Activated CD4-positive, alpha-beta memory T cell treated with anti-CD3 and anti-CD28 coated beads for 36 hours (primary cell): ENCODE results near the gene LDLRAD2. TPM values are rescaled to one million over a fixed set of nuclear protein-coding genes. Genes with fewer than 3 reads are reported as not detected.

Source experiments
- CTCF ChIA-PET: fragments of 350-600 bp; sonication (Branson Sonifier 250); formaldehyde crosslinking; loops from one replicate; lab custom pipeline; 2021; ENCODE audit warnings: antibody characterized with exemption, inconsistent platforms; lab: Charles Lee
- POLR2A ChIA-PET: fragments of 350-600 bp; sonication (Branson Sonifier 250); formaldehyde crosslinking; loops from one replicate; lab custom pipeline; 2021; ENCODE audit warnings: antibody characterized with exemption; lab: Charles Lee
- DNase-seq: peaks from one replicate; pipeline ENCODE4 v3.0.0-alpha.2; 2020
- H3K27ac Mint-ChIP-seq: one replicate; pipeline ENCODE4 v1.8.0; 2021; ENCODE audit warnings: mixed read lengths
- H3K27me3 Mint-ChIP-seq: one replicate; pipeline ENCODE4 v1.8.0; 2021; ENCODE audit warnings: mixed read lengths
- H3K36me3 Mint-ChIP-seq: one replicate; pipeline ENCODE4 v1.8.0; 2021; ENCODE audit warnings: mixed read lengths
- H3K4me1 Mint-ChIP-seq: one replicate; pipeline ENCODE4 v1.8.0; 2021; ENCODE audit warnings: low read depth, mixed read lengths
- H3K4me3 Mint-ChIP-seq: one replicate; pipeline ENCODE4 v1.8.0; 2021; ENCODE audit warnings: mild to moderate bottlenecking, mixed read lengths
- H3K9me3 Mint-ChIP-seq: one replicate; pipeline ENCODE4 v1.8.0; 2021; ENCODE audit warnings: mixed read lengths
- intact Hi-C: fragments of 100-400 bp; cut with micrococcal nuclease; formaldehyde crosslinking; loops from one replicate; pipeline ENCODE4 v1.15.1; 2023
- total RNA-seq, 2 experiments: library from RNA; stranded (reverse); gene quantifications; one replicate each; pipeline ENCODE4 v1.2.3, GENCODE V29; 2021

The LDLRAD2 gene
- total RNA-seq, 2 experiments from 2014 or later = not detected

- intact Hi-C loops = no loop called here
- POLR2A ChIA-PET = no interaction called here
- Mint-ChIP-seq H3K36me3 (peaks cover 2% of the 10 kb centered on the region), H3K27ac (no peak overlapping the region), H3K4me3 (no peak overlapping the region), H3K9me3 (no peaks in the 10 kb centered on the region), H3K4me1 (peaks cover 7% of the 10 kb centered on the region), H3K27me3 (no peaks in the 10 kb centered on the region)
- CTCF ChIA-PET = no interaction called here
- DNase-seq = no peak
Observed at GRCh38 chr1:21786640-21787039, 25.4 kb upstream of the LDLRAD2 start.

DNA sequence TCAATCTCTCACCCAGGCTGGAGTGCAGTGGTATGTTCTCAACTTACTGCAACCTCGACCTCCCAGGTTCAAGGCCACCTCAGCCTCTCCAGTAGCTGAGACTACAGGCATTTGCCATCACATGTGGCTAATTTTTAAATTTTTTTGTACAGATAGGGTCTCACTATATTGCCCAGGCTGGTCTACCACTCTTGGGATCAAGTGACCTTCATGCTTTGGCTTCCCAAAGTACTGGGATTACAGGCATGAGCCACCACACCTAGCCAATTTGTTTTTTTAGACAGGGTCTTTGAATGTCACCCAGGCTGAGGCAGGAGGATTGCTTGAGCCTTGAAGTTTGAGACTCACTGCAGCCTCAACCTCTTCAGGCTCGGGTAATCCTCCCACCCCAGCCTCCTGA is 19.0 kb upstream of the LDLRAD2 start:
- POLR2A ChIA-PET = no interaction called here
- no peak for DNase-seq
- no peaks in the 10 kb centered on the region for H3K27me3 Mint-ChIP-seq
- no peaks in the 10 kb centered on the region for H3K36me3 Mint-ChIP-seq
- CTCF ChIA-PET = no interaction called here
- peaks cover 9% of the 10 kb centered on the region for H3K9me3 Mint-ChIP-seq
- no peak overlapping the region for H3K4me3 Mint-ChIP-seq
- intact Hi-C loops = no loop called here
- peaks cover 3% of the 10 kb centered on the region for H3K4me1 Mint-ChIP-seq
- H3K27ac Mint-ChIP-seq = no peak overlapping the region

DNA sequence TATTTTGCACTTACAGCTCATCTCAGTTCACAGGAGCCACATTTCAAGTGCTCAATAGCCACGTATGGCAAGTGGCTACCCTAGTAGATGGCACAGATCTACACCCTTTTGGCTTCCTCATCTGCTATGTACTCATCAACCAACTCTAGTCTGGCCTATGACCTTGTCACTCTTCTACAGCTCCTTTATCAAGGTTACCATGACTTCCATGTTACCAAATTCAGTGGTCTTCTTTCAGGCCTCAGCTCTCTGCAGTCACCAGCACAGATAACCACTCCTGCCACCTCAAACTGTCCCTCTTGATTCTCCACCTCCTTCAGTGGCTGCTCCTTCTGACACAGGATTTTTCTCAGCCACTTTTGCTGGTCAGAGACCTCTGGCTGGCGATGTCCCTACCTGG is 17.4 kb upstream of the LDLRAD2 start:
- Mint-ChIP-seq H3K27ac (no peak overlapping the region), H3K9me3 (peaks cover 9% of the 10 kb centered on the region), H3K4me3 (no peak overlapping the region), H3K36me3 (no peaks in the 10 kb centered on the region), H3K4me1 (peaks cover 3% of the 10 kb centered on the region), H3K27me3 (no peaks in the 10 kb centered on the region)
- CTCF ChIA-PET = no interaction called here
- intact Hi-C loops = no loop called here
- POLR2A ChIA-PET = no interaction called here
- DNase-seq = no peak

DNA sequence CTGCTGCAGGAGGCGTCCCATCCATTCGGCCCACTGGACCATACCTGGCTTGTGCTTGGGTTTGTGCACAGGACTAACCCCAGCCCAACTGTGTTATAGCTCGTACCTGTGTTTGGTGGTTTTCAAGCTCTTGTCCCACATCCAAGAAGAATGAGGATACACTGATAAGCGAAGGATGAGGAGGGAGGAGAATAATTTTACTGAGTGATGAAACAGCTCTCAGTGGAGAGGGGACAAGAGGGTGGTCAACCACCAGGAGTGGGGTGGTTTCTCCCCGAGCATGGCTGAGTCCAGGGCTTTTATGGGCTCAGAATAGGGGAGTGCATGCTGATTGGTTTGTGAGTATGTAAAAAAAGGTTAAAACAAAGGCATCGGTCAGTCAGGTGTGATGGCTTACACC is 17.0 kb upstream of the LDLRAD2 start:
- Mint-ChIP-seq H3K36me3 (no peaks in the 10 kb centered on the region), H3K27me3 (no peaks in the 10 kb centered on the region), H3K4me1 (peaks cover 3% of the 10 kb centered on the region), H3K9me3 (peaks cover 9% of the 10 kb centered on the region), H3K4me3 (no peak overlapping the region), H3K27ac (no peak overlapping the region)
- DNase-seq = no peak
- POLR2A ChIA-PET = no interaction called here
- CTCF ChIA-PET = no interaction called here
- intact Hi-C loops = no loop called here

- Mint-ChIP-seq H3K9me3 (peaks cover 6% of the 10 kb centered on the region), H3K4me1 (no peaks in the 10 kb centered on the region), H3K27ac (no peak overlapping the region), H3K36me3 (no peaks in the 10 kb centered on the region), H3K4me3 (no peak overlapping the region), H3K27me3 (no peaks in the 10 kb centered on the region)
- intact Hi-C loops = no loop called here
- DNase-seq = no peak
- ChIA-PET POLR2A (no interaction called here), CTCF (interaction anchor here (0.6 kb wide), 1 partner anchor 8 kb away, joined by 3 read pairs; no protein-coding TSS in a partner anchor)
Observed at GRCh38 chr1:21799730-21800129, 12.3 kb upstream of the LDLRAD2 start.

DNA sequence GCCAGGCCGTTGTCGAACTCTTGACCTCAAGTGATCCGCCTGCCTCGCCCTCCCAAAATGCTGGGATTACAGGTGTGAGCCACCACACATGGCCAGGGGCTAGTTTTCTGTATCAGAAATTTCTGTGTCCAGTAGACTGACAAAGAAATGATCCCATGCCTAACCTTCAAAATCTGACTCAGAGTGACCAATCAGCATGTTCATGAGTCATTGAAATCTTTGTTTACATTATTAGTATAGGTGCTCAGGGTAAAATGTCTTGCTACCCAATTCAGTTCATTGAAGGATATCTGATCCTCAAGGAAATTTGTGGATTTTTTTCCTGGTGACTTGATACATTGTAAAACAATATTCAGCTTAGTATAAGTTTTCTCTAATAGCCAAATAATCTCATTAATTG is 11.0 kb upstream of the LDLRAD2 start:
- Mint-ChIP-seq H3K9me3 (no peaks in the 10 kb centered on the region), H3K27me3 (peaks cover 2% of the 10 kb centered on the region), H3K4me3 (no peak overlapping the region), H3K4me1 (no peaks in the 10 kb centered on the region), H3K36me3 (no peaks in the 10 kb centered on the region), H3K27ac (no peak overlapping the region)
- ChIA-PET POLR2A (no interaction called here), CTCF (no interaction called here)
- intact Hi-C loops = no loop called here
- DNase-seq = no peak

GRCh38 chr1:21804536-21804935 is 7.5 kb upstream of the LDLRAD2 start:
- DNase-seq = no peak
- intact Hi-C loops = no loop called here
- ChIA-PET CTCF (no interaction called here), POLR2A (no interaction called here)
- Mint-ChIP-seq H3K4me3 (no peak overlapping the region), H3K4me1 (no peaks in the 10 kb centered on the region), H3K9me3 (no peaks in the 10 kb centered on the region), H3K27ac (no peak overlapping the region), H3K27me3 (peaks cover 2% of the 10 kb centered on the region), H3K36me3 (no peaks in the 10 kb centered on the region)

GRCh38 chr1:21813542-21813941 is 1.5 kb downstream of the LDLRAD2 start:
- no peak for DNase-seq
- intact Hi-C loops = no loop called here
- no peak overlapping the region for H3K4me3 Mint-ChIP-seq
- H3K9me3 Mint-ChIP-seq = no peaks in the 10 kb centered on the region
- H3K4me1 Mint-ChIP-seq = peaks cover 3% of the 10 kb centered on the region
- ChIA-PET CTCF (no interaction called here), POLR2A (no interaction called here)
- no peak overlapping the region for H3K27ac Mint-ChIP-seq
- no peaks in the 10 kb centered on the region for H3K36me3 Mint-ChIP-seq
- peaks cover 12% of the 10 kb centered on the region for H3K27me3 Mint-ChIP-seq

DNA sequence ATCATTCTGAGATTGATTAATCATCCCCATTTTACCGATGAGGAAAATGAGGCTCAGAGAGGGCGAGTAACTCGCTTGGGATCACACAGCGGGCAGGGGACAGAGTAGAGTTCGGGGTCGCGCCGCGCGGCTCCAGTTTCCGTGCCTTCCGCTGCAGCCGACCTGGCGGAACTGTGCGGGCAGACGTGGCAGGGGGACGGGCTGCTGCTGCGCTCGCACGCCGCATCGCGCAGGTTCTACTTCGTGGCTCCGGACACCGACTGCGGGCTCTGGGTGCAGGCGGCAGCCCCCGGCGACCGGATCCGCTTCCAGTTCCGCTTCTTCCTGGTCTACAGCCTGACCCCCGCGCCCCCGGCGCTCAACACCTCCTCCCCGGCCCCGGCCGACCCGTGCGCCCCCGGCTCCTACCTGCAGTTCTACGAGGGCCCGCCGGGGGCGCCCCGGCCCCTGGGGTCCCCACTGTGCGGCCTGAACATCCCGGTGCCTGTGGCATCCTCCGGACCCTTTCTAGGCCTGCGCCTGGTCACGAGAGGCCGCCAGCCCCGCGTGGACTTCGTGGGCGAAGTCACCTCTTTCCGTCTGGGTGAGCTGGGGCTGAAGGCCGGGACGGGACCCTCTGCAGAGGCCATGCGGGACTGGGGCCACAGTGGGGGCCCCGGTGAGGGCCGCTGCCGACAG is 2.3 kb downstream of the LDLRAD2 start:
- H3K36me3 Mint-ChIP-seq = no peaks in the 10 kb centered on the region
- peaks cover 4% of the 10 kb centered on the region for H3K4me1 Mint-ChIP-seq
- POLR2A ChIA-PET = no interaction called here
- peak; percentile 36 for DNase-seq
- CTCF ChIA-PET = no interaction called here
- H3K4me3 Mint-ChIP-seq = peak overlapping the region; percentile 23
- no peaks in the 10 kb centered on the region for H3K9me3 Mint-ChIP-seq
- intact Hi-C loops = no loop called here
- no peak overlapping the region for H3K27ac Mint-ChIP-seq
- H3K27me3 Mint-ChIP-seq = peaks cover 12% of the 10 kb centered on the region

DNA sequence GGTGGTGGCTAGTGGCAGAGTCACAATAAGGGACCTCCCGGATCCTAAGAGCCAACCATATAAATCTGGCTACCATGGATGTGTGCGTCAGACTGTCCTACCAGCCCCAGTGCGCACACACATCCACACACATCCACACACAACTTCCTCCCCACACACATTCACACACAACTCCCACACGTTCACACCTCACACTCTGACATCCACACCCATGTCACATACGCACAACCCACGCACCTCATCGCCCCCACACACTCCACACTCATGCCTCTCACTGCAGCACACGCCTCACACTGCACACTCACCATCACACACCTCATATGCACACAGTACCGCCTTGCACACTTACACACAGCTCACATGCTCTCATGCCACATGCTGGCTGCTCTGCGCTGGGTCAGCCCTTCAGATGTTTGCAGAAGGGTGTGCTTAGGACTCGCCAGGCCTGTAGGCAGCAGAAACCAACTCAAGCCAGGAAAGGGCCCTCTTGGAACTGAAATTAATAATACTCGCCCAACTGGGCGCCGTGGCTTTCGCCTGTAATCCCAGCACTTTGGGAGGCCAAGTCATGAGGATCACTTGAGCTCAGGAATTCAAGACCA is 3.0 kb downstream of the LDLRAD2 start:
- Mint-ChIP-seq H3K36me3 (no peaks in the 10 kb centered on the region), H3K4me3 (no peak overlapping the region), H3K27ac (no peak overlapping the region), H3K4me1 (peaks cover 4% of the 10 kb centered on the region), H3K9me3 (no peaks in the 10 kb centered on the region), H3K27me3 (peaks cover 12% of the 10 kb centered on the region)
- CTCF ChIA-PET = interaction anchor here (0.6 kb wide), 1 partner anchor 9 kb away, joined by 3 read pairs; no protein-coding TSS in a partner anchor
- no peak for DNase-seq
- POLR2A ChIA-PET = no interaction called here
- intact Hi-C loops = no loop called here

DNA sequence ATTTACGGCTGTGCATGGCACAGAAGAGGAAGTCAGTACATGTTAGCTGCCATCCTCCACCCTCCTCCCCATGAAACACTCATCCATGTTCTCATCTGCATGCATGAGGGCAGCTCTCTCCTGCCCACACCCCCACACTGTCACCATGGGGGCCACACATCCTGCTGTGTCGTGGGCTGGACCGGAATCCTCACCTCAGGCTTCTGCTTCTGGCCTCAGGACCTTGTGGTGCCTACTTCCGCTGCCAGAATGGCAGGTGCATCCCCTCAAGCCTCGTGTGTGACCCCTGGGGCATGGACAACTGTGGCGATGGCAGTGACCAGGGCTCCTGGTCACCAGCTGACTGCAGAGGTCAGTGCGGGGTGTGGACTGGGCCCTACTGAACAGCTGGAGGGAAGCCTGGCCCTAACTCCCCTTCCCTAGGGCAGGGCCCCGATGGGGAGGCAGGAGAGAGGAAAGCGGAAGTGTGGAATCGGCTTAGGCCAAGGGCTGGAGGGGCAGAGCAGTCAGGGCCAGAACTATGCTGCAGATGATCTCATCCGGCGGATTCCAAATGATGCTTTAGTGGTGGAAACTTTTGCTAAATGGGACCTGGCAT is 3.8 kb downstream of the LDLRAD2 start:
- Mint-ChIP-seq H3K4me3 (no peak overlapping the region), H3K9me3 (no peaks in the 10 kb centered on the region), H3K27ac (no peak overlapping the region), H3K4me1 (peaks cover 4% of the 10 kb centered on the region), H3K27me3 (peaks cover 9% of the 10 kb centered on the region), H3K36me3 (no peaks in the 10 kb centered on the region)
- ChIA-PET CTCF (no interaction called here), POLR2A (no interaction called here)
- intact Hi-C loops = no loop called here
- no peak for DNase-seq

DNA sequence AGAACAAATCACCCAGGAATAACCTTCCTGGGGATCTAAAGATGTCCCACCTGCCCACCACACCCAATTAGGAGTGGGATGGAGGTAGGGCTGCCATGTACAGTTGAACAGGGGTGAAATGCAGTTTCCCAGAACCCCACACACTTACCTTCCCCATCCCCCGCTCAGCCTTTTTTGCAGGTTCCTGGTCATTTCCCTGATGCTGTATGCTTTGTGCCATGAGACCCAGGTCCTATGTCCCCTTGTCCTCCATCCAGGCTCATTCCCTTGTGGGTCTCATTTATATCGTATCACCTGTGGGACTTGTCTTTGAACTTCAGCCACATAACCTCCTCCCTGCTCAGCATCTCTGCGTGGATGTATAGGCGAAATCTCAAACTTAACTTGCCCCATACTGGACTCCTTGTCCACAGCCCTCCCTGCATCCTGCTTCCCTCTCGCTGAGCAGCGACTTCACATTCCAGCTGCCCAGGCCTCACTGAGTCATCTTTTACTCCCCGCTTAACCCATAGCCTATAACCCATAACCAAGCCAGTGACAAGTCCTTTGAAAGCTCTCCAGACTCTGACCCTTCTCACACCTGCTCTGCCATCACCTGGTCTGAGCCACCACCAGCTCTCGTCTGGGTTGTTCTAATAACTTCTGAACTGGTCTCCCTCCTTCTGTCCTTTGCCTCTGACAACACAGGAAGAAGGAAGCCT is 4.7 kb downstream of the LDLRAD2 start:
- Mint-ChIP-seq H3K27ac (no peak overlapping the region), H3K9me3 (no peaks in the 10 kb centered on the region), H3K36me3 (no peaks in the 10 kb centered on the region), H3K4me3 (no peak overlapping the region), H3K27me3 (peaks cover 9% of the 10 kb centered on the region), H3K4me1 (peaks cover 4% of the 10 kb centered on the region)
- POLR2A ChIA-PET = no interaction called here
- DNase-seq = no peak
- CTCF ChIA-PET = no interaction called here
- intact Hi-C loops = no loop called here
